A549 (cell line): ENCODE results near the gene SIK2. TPM values are rescaled to one million over a fixed set of nuclear protein-coding genes. Genes with fewer than 3 reads are reported as not detected.
A peak's percentile ranks its signal among the peaks of the same experiment; 100 is the strongest.

Experiments used
- ATAC-seq, 2 experiments: fragments of 200-7000 bp in 1 of 2; fragments of >200 bp in 1 of 2; cut with Nextera tagmentation in 1 of 2; cut with Tn5 transposase in 1 of 2; 3 replicates each; pipeline versions ENCODE4 v1.8.0 to v1.9.1; 2018 to 2020; ENCODE audit warnings: mild to moderate bottlenecking in 1 of 2, moderate library complexity in 1 of 2
- CTCF ChIA-PET: fragments of 300-600 bp; sonication (Branson Sonifier 250); formaldehyde crosslinking; extraction: SDS; loops from one replicate; lab custom pipeline; 2021; ENCODE audit warnings: antibody characterized with exemption, inconsistent platforms; lab: Yijun Ruan, JAX
- POLR2A ChIA-PET: fragments of 350-600 bp; formaldehyde crosslinking; extraction: SDS; loops from one replicate; lab custom pipeline; 2021; ENCODE audit warnings: antibody characterized with exemption, inconsistent platforms; lab: Yijun Ruan, JAX
- DNase-seq, 2 experiments: peaks; one replicate each; pipeline versions ENCODE4 v3.0.0 to v3.0.0-alpha.2; 2011 to 2016; ENCODE audit warnings: low read depth in 1 of 2, low spot score in 1 of 2
- FAIRE-seq: peaks from 2 replicates; lab custom pipeline; 2011; peaks lifted over from hg19 to GRCh38; lab: Jason Lieb, UNC
- H3K27ac ChIP-seq, 2 experiments: fragments of >200 bp; sonication (Bioruptor Twin); formaldehyde crosslinking; 3 replicates each; pipeline ENCODE4 v1.5.1; 2016 to 2017
- H3K4me1 ChIP-seq: fragments of >200 bp; sonication (Bioruptor Twin); formaldehyde crosslinking; 3 replicates; pipeline ENCODE4 v1.6.1; 2016
- H3K4me2 ChIP-seq: fragments of >200 bp; sonication (Bioruptor Twin); formaldehyde crosslinking; 3 replicates; pipeline ENCODE4 v1.6.1; 2016
- H3K4me3 ChIP-seq: fragments of >200 bp; sonication (Bioruptor Twin); formaldehyde crosslinking; 3 replicates; pipeline ENCODE4 v1.5.1; 2016
- H3K9me3 ChIP-seq: fragments of >200 bp; sonication (Bioruptor Twin); formaldehyde crosslinking; 3 replicates; pipeline ENCODE4 v1.6.1; 2016
- BHLHE40 ChIP-seq: IDR thresholded peaks from 2 replicates; pipeline ENCODE4 v1.6.1; 2012; ENCODE audit warnings: low read depth, low read length, inconsistent platforms
- CBX8 ChIP-seq: fragments of 200-600 bp; sonication (generic); IDR thresholded peaks from 2 replicates; pipeline ENCODE4 v1.6.1; 2016
- CHD2 ChIP-seq: fragments of 150-350 bp; IDR thresholded peaks from 2 replicates; pipeline ENCODE4 v1.6.1; 2014; ENCODE audit warnings: low read length; ENCODE audit not compliant: partially characterized antibody
- ESRRA ChIP-seq: fragments of 150-350 bp; IDR thresholded peaks from 2 replicates; pipeline ENCODE4 v1.6.1; 2014; ENCODE audit warnings: mild to moderate bottlenecking, low read length, borderline replicate concordance
- FOSB ChIP-seq: fragments of 250-450 bp; sonication (Bioruptor Pico); IDR thresholded peaks from 2 replicates; pipeline ENCODE4 v1.5.0; 2020; ENCODE audit warnings: mild to moderate bottlenecking, moderate library complexity
- FOXS1 ChIP-seq: fragments of 250-450 bp; sonication (Bioruptor Pico); IDR thresholded peaks from 2 replicates; pipeline ENCODE4 v1.5.0; 2020; ENCODE audit warnings: mild to moderate bottlenecking, moderate library complexity
- GATA3 ChIP-seq: IDR thresholded peaks from 2 replicates; pipeline ENCODE4 v1.6.1; 2012; ENCODE audit warnings: borderline replicate concordance
- HOXA7 ChIP-seq: fragments of 250-450 bp; sonication (Bioruptor Pico); IDR thresholded peaks from 2 replicates; pipeline ENCODE4 v1.5.0; 2020; ENCODE audit warnings: mild to moderate bottlenecking, moderate library complexity
- HOXB5 ChIP-seq: fragments of 250-450 bp; sonication (Bioruptor Pico); IDR thresholded peaks from 2 replicates; pipeline ENCODE4 v1.5.0; 2020; ENCODE audit warnings: mild to moderate bottlenecking, moderate library complexity
- JUN ChIP-seq, 2 experiments: fragments of >200 bp; sonication (Bioruptor Twin); formaldehyde crosslinking; IDR thresholded peaks; 2 replicates in 1 of 2; 3 replicates in 1 of 2; pipeline ENCODE4 v1.6.1; 2016 to 2017
- JUNB ChIP-seq: fragments of >200 bp; sonication (Bioruptor Twin); formaldehyde crosslinking; IDR thresholded peaks from 2 replicates; pipeline ENCODE4 v1.6.1; 2016
- KDM5A ChIP-seq: fragments of 200-600 bp; sonication (generic); IDR thresholded peaks from 2 replicates; pipeline ENCODE4 v1.6.1; 2016; ENCODE audit warnings: antibody characterized with exemption, mild to moderate bottlenecking
- MYC ChIP-seq: IDR thresholded peaks from 2 replicates; pipeline ENCODE4 v1.6.1; 2012; ENCODE audit warnings: mild to moderate bottlenecking, inconsistent platforms, low read length, improper control_type of control experiment, borderline replicate concordance
- POLR2A ChIP-seq: IDR thresholded peaks from 2 replicates; pipeline ENCODE4 v1.6.1; 2012; ENCODE audit warnings: mild to moderate bottlenecking, low read length
- POLR2AphosphoS2 ChIP-seq: conservative IDR thresholded peaks from 2 replicates; pipeline ENCODE4 v1.6.1; 2012; ENCODE audit warnings: low read length, improper control_type of control experiment, inconsistent platforms
- RFX5 ChIP-seq: fragments of 450-650 bp; IDR thresholded peaks from 2 replicates; pipeline ENCODE4 v1.7.1; 2014; ENCODE audit warnings: antibody characterized with exemption, mild to moderate bottlenecking, moderate library complexity
- ZFP36 ChIP-seq: fragments of 450-650 bp; IDR thresholded peaks from 2 replicates; pipeline ENCODE4 v1.6.1; 2014; ENCODE audit warnings: borderline replicate concordance; ENCODE audit not compliant: partially characterized antibody
- ZNF302 ChIP-seq: fragments of 250-450 bp; sonication (Bioruptor Pico); IDR thresholded peaks from 2 replicates; pipeline ENCODE4 v1.9.0; 2021; ENCODE audit warnings: inconsistent platforms, mild to moderate bottlenecking, moderate library complexity
- ZSCAN20 ChIP-seq: fragments of 250-450 bp; sonication (Bioruptor Pico); IDR thresholded peaks from 2 replicates; pipeline ENCODE4 v1.8.0; 2022; ENCODE audit warnings: mild to moderate bottlenecking, moderate library complexity
- WGBS: methylation state at CpG from one replicate; pipeline ENCODE4 v1.1.6; 2017; ENCODE audit errors: missing lambda C conversion rate; 5-methylcytosine and 5-hydroxymethylcytosine counted together
- polyA plus RNA-seq, 4 experiments: library from polyadenylated mRNA; depleted of rRNA in 3 of 4; stranded (reverse); fragments of >200 nt; fragmentation: RNase III in 1 of 4; extraction: RNeasy Plus Mini Kit Qiagen cat#74134 plus additional on column Dnase treatment in 1 of 4; gene quantifications; 2 replicates in 3 of 4; 3 replicates in 1 of 4; pipeline ENCODE4 v1.2.3, GENCODE V29; 2011 to 2017
- TF ChIP-seq, protein P1 (sequence below): fragments of 150-350 bp; IDR thresholded peaks from 2 replicates; pipeline ENCODE4 v1.6.1; 2014; ENCODE audit warnings: low read depth, mild to moderate bottlenecking, low read length
- TF ChIP-seq, protein P2 (sequence below): fragments of 200-600 bp; sonication (generic); IDR thresholded peaks from 2 replicates; pipeline ENCODE4 v1.6.1; 2016; ENCODE audit warnings: antibody characterized with exemption, mild to moderate bottlenecking, moderate library complexity
- TF ChIP-seq, protein P3 (sequence below): IDR thresholded peaks from 2 replicates; pipeline ENCODE4 v1.6.1; 2012
- TF ChIP-seq, protein P4 (sequence below): fragments of >200 bp; sonication (Bioruptor Twin); formaldehyde crosslinking; IDR thresholded peaks from 3 replicates; pipeline ENCODE4 v1.6.1; 2016
- TF ChIP-seq, protein P5 (sequence below): fragments of >200 bp; sonication (Bioruptor Twin); formaldehyde crosslinking; IDR thresholded peaks from 2 replicates; pipeline ENCODE4 v1.6.1; 2016
- TF ChIP-seq, protein P6 (sequence below): IDR thresholded peaks from 2 replicates; pipeline ENCODE4 v1.6.1; 2012; ENCODE audit warnings: low read depth, borderline replicate concordance

SIK2 gene
- polyA plus RNA-seq, 2 of the 4 experiments (the other 2 are of a cell fraction), result 4.5 to 9.0 TPM

DNA sequence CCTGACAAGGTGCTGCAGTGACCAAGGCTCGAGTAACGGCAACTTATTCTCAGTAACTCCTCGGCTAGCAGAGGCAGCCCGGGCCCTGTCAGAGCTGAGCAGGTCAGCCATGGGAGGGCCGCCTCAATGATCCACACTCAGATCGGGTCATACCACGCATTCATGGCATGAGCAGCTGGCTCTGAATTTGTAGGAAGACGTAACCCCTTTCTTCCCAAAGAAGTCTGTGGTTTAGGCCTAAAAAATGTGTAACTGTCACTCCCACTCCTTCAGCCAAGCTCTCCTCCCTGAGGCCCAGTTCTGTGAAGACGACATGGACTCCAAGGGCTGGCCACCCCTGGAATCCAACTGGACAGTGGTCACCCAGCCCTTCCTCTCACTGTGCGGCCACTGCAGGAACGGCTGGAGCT, 133.9 kb downstream of the SIK2 start:
- Histone ChIP-seq H3K9me3 (no peaks in the 10 kb centered on the region), H3K27ac (peak overlapping the region; percentile 51 to 82; a peak in 4 of 6 replicates), H3K4me2 (peak overlapping the region; percentile 38; the same call in 2 of the 3 replicates), H3K4me3 (no peak overlapping the region), H3K4me1 (peaks cover 35% of the 10 kb centered on the region)
- DNase-seq (no peak), ATAC-seq (no peak), FAIRE-seq (no peak)
- 78% methylated on average over 11 of the region's 11 CpGs for WGBS
- ChIA-PET POLR2A (no interaction called here), CTCF (no interaction called here)
- TF ChIP-seq ZSCAN20 (CRISPR knock-in tag) (no peak), ZFP36 (no peak), CHD2 (no peak), MYC (no peak)
- TF ChIP-seq, protein P1, sequence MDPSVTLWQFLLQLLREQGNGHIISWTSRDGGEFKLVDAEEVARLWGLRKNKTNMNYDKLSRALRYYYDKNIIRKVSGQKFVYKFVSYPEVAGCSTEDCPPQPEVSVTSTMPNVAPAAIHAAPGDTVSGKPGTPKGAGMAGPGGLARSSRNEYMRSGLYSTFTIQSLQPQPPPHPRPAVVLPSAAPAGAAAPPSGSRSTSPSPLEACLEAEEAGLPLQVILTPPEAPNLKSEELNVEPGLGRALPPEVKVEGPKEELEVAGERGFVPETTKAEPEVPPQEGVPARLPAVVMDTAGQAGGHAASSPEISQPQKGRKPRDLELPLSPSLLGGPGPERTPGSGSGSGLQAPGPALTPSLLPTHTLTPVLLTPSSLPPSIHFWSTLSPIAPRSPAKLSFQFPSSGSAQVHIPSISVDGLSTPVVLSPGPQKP, result no peak
- TF ChIP-seq, protein P2, sequence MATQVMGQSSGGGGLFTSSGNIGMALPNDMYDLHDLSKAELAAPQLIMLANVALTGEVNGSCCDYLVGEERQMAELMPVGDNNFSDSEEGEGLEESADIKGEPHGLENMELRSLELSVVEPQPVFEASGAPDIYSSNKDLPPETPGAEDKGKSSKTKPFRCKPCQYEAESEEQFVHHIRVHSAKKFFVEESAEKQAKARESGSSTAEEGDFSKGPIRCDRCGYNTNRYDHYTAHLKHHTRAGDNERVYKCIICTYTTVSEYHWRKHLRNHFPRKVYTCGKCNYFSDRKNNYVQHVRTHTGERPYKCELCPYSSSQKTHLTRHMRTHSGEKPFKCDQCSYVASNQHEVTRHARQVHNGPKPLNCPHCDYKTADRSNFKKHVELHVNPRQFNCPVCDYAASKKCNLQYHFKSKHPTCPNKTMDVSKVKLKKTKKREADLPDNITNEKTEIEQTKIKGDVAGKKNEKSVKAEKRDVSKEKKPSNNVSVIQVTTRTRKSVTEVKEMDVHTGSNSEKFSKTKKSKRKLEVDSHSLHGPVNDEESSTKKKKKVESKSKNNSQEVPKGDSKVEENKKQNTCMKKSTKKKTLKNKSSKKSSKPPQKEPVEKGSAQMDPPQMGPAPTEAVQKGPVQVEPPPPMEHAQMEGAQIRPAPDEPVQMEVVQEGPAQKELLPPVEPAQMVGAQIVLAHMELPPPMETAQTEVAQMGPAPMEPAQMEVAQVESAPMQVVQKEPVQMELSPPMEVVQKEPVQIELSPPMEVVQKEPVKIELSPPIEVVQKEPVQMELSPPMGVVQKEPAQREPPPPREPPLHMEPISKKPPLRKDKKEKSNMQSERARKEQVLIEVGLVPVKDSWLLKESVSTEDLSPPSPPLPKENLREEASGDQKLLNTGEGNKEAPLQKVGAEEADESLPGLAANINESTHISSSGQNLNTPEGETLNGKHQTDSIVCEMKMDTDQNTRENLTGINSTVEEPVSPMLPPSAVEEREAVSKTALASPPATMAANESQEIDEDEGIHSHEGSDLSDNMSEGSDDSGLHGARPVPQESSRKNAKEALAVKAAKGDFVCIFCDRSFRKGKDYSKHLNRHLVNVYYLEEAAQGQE, result no peak
- TF ChIP-seq, protein P3, sequence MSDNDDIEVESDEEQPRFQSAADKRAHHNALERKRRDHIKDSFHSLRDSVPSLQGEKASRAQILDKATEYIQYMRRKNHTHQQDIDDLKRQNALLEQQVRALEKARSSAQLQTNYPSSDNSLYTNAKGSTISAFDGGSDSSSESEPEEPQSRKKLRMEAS, result no peak

DNA sequence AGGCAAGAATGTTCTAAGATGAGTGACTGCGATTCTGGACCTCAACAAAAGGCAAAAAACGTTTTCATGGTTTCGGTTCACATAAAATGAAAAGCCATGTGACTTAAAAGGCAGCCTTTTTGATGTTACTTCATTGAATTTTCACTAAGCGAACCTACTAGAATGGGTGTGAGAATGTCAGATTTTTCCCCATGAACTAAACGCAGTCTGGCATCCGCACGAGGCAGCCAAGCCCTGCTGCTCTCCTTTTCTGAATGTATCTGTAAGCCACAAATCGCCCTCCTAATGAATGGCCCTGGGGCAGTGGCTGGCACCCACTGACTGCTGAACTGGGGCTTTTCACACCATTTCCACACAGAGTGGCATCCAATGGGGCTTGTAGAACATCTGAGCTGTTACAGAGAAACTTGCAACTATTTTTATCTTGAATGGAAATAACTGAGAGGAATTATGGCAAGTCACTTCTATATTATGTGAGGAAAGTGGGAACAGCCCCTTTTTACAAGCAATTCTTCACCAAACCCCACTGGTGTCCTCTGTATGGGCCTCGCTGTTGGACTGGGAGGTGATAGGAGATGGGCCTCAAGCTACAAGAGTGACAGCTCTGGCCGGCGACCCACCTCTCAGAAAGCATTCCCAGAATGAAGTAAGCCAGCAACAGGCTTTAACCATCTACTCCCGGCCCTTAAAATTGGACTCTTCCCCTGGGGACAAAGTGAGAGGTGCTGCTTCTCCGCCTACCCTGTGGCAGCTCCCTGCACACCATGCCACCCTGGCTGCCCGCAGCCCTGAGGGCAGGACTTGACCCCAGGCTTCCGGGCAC, 134.6 kb downstream of the SIK2 start:
- H3K4me2 ChIP-seq, result no peak overlapping the region; the same call in 2 of the 3 replicates
- DNase-seq (no peak), ATAC-seq (no peak), FAIRE-seq (no peak)
- H3K4me1 ChIP-seq, result peaks cover 29% of the 10 kb centered on the region
- H3K4me3 ChIP-seq, result no peak overlapping the region
- 91% methylated on average over 15 of the region's 15 CpGs for WGBS
- H3K27ac ChIP-seq, result peak overlapping the region; percentile 51 to 82; a peak in 3 of 6 replicates
- ChIA-PET CTCF (no interaction called here), POLR2A (no interaction called here)
- no peaks in the 10 kb centered on the region for H3K9me3 ChIP-seq
- TF ChIP-seq FOXS1 (CRISPR knock-in tag) (no peak), HOXB5 (CRISPR knock-in tag) (no peak), HOXA7 (CRISPR knock-in tag) (no peak), ZNF302 (CRISPR knock-in tag) (no peak), FOSB (CRISPR knock-in tag) (no peak), KDM5A (no peak), CBX8 (no peak), POLR2A (no peak), POLR2AphosphoS2 (no peak), JUNB (no peak), GATA3 (no peak), RFX5 (no peak), ESRRA (no peak), JUN (IDR thresholded peaks at IDR 0.05) (no peak), BHLHE40 (no peak), ZFP36 (no peak)
- TF ChIP-seq, protein P4, sequence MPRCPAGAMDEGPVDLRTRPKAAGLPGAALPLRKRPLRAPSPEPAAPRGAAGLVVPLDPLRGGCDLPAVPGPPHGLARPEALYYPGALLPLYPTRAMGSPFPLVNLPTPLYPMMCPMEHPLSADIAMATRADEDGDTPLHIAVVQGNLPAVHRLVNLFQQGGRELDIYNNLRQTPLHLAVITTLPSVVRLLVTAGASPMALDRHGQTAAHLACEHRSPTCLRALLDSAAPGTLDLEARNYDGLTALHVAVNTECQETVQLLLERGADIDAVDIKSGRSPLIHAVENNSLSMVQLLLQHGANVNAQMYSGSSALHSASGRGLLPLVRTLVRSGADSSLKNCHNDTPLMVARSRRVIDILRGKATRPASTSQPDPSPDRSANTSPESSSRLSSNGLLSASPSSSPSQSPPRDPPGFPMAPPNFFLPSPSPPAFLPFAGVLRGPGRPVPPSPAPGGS, result no peak
- TF ChIP-seq, protein P1, result no peak
- TF ChIP-seq, protein P5, sequence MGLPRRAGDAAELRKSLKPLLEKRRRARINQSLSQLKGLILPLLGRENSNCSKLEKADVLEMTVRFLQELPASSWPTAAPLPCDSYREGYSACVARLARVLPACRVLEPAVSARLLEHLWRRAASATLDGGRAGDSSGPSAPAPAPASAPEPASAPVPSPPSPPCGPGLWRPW, result no peak
- TF ChIP-seq, protein P6, sequence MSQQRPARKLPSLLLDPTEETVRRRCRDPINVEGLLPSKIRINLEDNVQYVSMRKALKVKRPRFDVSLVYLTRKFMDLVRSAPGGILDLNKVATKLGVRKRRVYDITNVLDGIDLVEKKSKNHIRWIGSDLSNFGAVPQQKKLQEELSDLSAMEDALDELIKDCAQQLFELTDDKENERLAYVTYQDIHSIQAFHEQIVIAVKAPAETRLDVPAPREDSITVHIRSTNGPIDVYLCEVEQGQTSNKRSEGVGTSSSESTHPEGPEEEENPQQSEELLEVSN, result no peak
